ENCODE data around the gene RCAN1. TPM values are rescaled to one million over a fixed set of nuclear protein-coding genes. Genes with fewer than 3 reads are reported as not detected.
A peak's percentile ranks its signal among the peaks of the same experiment; 100 is the strongest.
"Not testable (repeated sequence)": the region's sequence is repeated elsewhere in the genome, so short reads cannot be mapped to it uniquely, and the experiment has no call there.

RCAN1 gene
- total RNA-seq, 1 donor from 2014 or later: 24.9 TPM

DNA sequence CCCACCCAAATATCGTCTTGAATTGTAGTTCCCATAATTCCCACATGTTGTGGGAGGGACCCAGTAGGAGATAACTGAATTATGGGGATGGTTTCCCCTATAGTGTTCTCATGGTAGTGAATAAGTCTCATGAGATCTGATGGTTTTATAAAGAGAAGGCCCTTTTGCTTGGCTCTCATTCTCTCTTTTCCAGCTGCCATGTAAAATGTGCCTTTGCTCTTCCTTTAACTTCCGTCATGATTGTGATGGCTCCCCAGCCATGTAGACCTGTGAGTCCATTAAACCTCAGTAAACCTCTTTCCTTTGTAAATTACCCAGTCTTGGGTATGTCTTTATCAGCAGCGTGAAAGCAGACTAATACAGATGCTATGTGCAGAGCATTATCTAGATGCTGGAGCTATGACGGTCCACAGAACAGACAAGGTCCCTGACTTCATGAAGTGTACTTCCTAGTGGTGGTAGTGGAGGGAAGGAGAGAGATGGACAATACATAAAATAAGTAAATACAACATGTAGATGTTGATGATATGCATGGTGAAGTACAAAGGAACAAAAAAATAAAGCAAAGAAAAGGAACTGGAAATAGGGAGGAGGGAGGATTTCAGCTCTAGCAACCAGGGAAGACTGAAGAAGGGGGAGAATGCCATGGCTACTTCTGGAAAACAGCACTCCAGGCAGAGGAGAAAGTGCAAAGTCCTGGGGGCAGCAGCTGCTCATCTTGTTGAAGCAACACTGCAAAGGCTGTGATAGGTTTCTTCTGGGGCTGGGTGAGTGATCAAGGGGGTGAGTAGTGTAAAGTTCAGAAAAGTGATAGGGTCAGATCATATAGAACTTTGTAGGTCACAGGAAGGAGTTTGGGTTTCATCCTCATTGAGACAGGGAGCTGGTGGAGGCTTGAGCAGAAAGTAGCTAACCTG is 6.8 kb upstream of the RCAN1 start:
- no peak for DNase-seq (ENCODE audit: low read depth in 2 of 2)

DNA sequence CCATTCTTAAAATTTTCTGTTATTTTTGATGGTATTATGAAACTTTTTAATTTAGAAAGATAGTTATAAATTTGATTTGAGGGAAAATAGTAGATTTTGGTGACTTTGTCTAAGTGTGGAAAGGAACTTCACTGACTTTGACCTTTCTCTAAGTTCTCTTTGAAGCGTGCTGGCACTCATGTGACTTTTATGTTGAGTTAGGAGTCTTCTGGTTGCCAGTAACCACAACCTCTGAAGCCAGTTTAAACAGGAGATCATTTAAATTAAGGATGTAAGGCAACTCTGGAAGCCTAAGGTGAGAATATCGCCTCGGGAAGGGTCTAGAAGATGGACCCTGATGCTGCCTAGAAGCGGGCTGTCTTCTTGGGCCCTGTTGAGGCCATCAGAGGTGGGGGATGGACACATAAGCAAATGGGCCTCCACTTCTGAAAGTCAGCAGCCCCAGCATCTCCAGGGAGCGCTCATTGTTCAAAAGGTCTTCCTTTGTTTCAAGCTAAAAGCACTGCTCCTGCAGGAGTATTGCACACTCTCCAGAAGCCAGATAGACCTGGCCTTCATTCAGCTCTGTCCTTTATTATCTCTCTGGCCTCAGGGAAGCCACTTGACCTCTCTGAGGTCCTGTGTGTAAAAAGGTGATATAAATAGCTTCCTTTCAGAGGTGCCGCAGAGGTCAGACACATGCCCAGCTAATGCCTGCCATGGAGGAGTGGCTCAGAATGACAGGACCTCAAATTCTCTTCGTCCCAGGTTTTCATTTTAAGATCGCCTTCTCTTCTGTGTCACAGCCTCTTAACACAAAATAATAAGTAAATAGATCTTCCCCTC is 5.1 kb upstream of the RCAN1 start:
- no peak for DNase-seq (ENCODE audit: low read depth in 2 of 2)

DNA sequence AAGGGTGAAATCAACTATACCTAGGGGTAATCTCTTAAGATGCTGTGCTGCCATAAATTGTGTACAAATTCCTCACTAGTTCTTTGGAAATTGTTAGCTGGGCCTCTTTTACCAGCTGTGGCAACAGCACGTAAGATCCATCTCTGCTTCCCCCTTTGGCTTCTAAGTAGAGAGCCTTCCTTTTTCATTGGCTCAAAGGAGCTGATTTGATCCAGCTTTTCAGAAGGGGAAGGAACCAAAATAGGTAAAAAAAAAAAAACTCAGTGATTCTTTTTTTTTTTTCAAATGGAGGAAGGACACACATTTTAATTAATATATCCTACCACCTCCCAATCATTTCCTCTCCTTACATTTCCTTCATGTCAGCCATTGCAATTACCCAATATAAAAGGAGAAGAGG is 4.0 kb upstream of the RCAN1 start:
- DNase-seq (ENCODE audit: low read depth in 2 of 2): no peak

GRCh38 chr21:34617753-34618339 is 2.9 kb upstream of the RCAN1 start:
- no peak for DNase-seq (ENCODE audit: low read depth in 2 of 2)

- no peak for DNase-seq (ENCODE audit: low read depth in 2 of 2)
These were observed 538 bp upstream of the RCAN1 start for GRCh38 chr21:34615487-34615814.

DNA sequence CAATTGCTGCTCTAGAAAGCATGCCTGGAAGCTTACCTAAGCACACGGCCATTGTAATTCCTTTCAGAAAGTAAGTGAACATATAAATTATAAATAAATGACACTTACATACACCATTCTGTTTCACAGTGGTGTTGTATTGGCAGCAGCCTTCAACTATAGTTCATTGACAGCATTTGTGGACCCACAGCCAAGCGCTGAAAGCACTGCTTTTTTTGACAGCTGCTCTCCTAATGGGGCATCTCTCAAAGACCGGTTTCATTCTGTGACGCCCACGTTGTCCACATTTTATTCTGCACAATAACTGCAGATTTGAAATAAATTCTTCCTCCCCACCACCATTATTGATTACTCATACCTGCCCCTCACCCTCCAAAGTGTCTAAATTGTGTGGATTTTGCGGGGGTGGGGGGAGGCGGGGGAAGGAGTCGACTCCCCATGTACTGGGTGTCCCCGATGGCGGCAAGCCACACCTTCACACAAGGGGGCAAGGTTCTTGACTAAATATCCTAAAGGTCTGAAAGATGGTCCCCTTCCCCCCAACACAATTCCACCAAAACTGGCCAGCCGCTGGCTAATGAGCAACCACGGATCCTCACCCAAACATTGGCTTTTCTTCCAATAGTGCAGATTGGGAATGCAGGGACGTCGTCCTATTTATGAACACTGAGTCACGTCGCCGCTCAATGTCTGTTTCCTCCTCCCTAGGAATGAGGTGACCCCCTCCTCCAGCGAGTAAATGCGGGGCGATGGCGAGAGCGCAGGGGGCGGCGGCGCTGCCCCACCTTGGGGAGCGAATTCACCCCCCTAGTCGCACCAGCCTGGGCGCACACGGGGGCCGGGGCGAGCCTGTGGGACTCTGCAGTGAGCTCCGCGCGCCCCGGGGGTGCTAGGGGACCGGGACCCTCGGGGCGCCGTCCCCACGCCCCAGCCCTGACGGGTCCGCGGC is 960 bp downstream of the RCAN1 start:
- peak in 1 of 2 donors; percentile 24 for DNase-seq (ENCODE audit: low read depth in 2 of 2)

DNA sequence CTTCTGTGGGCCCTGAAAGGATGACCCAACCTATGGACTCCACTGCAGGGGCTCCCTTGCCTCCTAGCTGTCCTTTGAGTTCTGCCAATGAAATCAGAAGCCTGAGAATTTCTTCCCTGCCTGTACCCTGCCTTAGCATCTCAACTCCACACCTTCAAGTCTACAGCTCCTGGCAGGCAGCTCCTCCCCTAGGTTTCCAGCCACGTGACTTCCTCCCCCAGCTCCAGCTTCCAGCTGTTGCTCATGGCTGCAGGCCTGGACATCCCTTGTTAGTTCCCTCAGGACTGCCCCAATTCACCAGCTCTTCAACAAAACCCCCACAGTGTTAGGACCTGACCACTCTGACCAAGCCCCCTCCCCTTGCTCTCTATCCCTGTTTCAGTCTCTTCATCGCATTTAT is 2.4 kb downstream of the RCAN1 start:
- DNase-seq (ENCODE audit: low read depth in 2 of 2): no peak

- no peak for DNase-seq (ENCODE audit: low read depth in 2 of 2)
These were observed 2.9 kb downstream of the RCAN1 start for GRCh38 chr21:34612056-34612455.

- no peak for DNase-seq (ENCODE audit: low read depth in 2 of 2)
These were observed 3.4 kb downstream of the RCAN1 start for GRCh38 chr21:34611528-34611927.

DNA sequence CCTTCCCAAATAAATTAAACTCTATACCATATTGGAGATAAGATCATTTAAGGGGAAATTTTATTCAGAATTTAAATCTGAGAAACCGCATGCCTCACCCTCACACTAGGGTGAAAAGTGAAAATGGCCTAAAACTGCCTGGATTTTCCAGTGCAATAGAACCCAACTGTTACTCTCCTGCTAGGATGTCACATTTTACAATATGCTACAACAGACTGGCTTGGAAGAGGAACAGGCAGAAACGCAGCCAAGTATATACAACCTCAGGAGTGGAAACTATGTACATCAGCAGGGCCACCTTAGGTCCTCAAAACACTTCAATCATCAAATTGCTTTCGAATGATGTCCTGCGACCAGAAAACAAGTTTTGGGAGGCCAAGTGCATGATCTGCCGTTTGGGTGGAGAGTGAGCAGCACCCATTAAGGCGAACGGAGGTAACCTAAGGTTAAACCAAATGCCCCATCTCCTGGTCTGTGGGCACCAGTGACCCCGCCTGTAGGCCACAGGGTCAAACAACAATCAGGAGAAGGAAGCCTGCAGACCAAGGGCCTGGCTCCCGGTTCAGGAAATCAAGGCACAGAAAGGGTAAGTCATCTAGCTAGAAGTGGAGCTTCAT is 4.9 kb downstream of the RCAN1 start:
- no peak for DNase-seq (ENCODE audit: low read depth in 2 of 2)

- DNase-seq (ENCODE audit: low read depth in 2 of 2): no peak
These were observed 5.5 kb downstream of the RCAN1 start for GRCh38 chr21:34609244-34609932.

DNA sequence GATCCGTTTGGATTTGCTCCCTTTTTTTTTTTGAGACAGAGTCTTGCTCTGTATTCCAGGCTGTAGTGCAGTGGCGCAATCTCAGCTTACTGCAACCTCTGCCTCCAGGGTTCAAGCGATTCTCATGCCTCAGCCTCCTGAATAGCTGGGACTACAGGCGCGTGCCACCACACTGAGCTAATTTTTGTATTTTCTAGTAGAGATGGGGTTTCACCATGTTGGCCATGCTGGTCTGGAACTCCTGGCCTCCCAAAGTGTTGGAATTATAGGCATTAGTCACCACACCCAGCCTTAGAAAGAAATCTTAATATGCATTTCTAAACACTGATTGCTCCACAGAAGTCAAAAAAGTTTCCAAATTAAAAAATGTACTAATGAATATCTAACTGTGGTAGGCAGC is 7.5 kb downstream of the RCAN1 start:
- DNase-seq (ENCODE audit: low read depth in 2 of 2): not testable (repeated sequence)

- DNase-seq (ENCODE audit: low read depth in 2 of 2): no peak
These were observed 8.3 kb downstream of the RCAN1 start for GRCh38 chr21:34606621-34607020.

DNA sequence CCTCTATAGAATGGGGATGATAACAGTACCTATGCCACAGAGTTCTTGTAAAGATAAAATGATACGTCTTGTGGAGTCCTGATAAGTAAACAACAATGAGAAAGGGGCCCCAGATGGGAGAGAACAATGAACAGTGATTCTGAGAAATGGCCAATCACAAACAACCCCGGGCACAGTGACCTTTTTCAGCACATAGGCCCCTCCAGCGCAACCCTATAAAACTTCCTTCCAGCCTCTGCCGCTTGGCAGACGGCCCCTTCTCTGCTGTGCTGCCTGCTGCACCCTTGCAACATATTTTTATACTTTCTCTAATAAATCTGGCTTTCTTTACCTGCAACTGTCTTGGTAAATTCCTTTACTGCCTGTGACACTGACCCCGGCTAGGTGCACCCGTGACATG is 8.9 kb downstream of the RCAN1 start:
- DNase-seq (ENCODE audit: low read depth in 2 of 2): no peak

DNA sequence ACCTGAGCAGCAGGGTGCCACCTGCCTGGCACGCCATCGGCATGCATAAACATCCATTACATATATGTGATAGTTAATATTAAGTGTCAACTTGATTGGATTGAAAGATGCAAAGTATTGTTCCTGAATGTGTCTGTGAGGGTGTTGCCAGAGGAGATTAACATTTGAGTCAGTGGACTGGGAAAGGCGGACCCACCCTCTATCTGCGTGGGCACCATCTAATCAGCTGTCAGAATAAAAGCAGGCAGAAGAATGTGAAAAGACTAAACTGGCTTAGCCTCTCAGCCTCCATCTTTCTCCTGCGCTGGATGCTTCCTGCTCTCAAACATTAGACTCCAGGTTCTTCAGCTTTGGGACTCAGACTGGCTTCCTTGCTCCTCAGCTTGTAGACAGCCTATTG is 10.0 kb downstream of the RCAN1 start:
- not testable (repeated sequence) for DNase-seq (ENCODE audit: low read depth in 2 of 2)

DNA sequence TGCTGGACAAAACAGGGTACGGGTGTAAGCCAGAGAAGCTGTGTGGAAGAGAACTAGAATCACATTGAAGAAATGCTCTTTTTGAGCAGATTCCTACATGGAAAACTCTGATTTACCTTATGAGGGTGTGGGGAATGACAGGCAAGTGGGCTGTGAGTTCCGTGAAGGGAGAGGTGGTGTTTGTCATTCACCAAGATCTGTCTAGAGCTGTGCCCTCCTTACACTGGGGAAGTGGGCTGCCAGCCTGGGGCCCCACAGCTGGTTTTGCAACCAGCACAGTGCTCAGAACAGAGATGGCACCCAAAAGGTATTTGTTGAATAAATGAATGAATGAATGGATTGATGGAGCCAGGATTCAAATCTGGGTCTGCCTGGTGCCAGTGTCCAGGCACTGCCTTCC is 10.4 kb downstream of the RCAN1 start:
- no peak for DNase-seq (ENCODE audit: low read depth in 2 of 2)

GRCh38 chr21:34603710-34604057 is 11.2 kb downstream of the RCAN1 start:
- no peak for DNase-seq (ENCODE audit: low read depth in 2 of 2)

- DNase-seq (ENCODE audit: low read depth in 2 of 2): peak; percentile 67 to 79
These were observed 11.8 kb downstream of the RCAN1 start for GRCh38 chr21:34603002-34603709.

DNA sequence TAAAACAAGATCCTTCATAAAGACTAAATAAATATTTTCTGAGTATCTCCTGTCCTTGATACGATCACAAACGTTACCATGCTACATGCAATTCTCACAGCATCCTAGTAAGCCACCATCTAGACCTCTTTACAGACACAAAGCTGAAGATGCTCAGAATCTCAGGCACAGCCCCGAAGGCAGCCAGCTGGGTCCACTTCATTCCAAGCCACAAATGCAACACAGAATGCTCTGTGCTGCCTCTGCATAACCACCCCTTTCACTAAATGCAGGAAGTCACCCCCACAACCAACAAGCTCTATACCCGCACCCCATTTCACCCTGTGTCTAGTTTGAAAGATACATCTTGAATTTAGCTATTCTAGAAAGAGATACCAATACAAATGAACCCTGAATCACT is 12.9 kb downstream of the RCAN1 start:
- DNase-seq (ENCODE audit: low read depth in 2 of 2): no peak
